HepG2 (cell line): Measurements from ENCODE around the gene NXT1. TPM values are rescaled to one million over a fixed set of nuclear protein-coding genes. Genes with fewer than 3 reads are reported as not detected.

Experiments used
- ARNT ChIP-seq: fragments of 450-650 bp; IDR thresholded peaks from 2 replicates; pipeline ENCODE4 v1.6.1; 2017
- CC2D1A ChIP-seq: sonication (generic); formaldehyde crosslinking; IDR thresholded peaks from 2 replicates; pipeline ENCODE4 v1.8.1; 2023; ENCODE audit warnings: mild to moderate bottlenecking, missing genetic modification reagents
- CEBPB ChIP-seq: IDR thresholded peaks from 2 replicates; pipeline ENCODE4 v1.6.1; 2011; ENCODE audit warnings: low read depth, low read length, improper control_type of control experiment, borderline replicate concordance
- CREB1 ChIP-seq, 2 experiments: fragments of 450-650 bp in 1 of 2; IDR thresholded peaks; 2 replicates each; pipeline ENCODE4 v1.6.1; 2016 to 2017; ENCODE audit warnings: control low read depth in 1 of 2, mild to moderate bottlenecking in 1 of 2, missing compliant biosample characterization in 1 of 2, missing genetic modification characterization in 1 of 2
- HNF4G ChIP-seq, 2 experiments: sonication (generic) in 1 of 2; formaldehyde crosslinking in 1 of 2; IDR thresholded peaks; 2 replicates each; pipeline versions ENCODE4 v1.4.0 to v1.6.1; 2011 to 2020; ENCODE audit warnings: borderline replicate concordance in 2 of 2, low read depth in 2 of 2, mild to moderate bottlenecking in 2 of 2, low read length in 1 of 2, missing genetic modification reagents in 1 of 2, moderate library complexity in 1 of 2
- JDP2 ChIP-seq: sonication (generic); formaldehyde crosslinking; IDR thresholded peaks from 2 replicates; pipeline ENCODE4 v1.8.1; 2022; ENCODE audit warnings: missing genetic modification reagents, borderline replicate concordance
- KMT2B ChIP-seq: IDR thresholded peaks from 2 replicates; pipeline ENCODE4 v1.6.1; 2016; ENCODE audit warnings: missing genetic modification reagents, missing compliant biosample characterization
- NFIB ChIP-seq: sonication (generic); formaldehyde crosslinking; IDR thresholded peaks from 2 replicates; pipeline ENCODE4 v1.9.0; 2021; ENCODE audit warnings: missing genetic modification reagents, mild to moderate bottlenecking, borderline replicate concordance
- RFXAP ChIP-seq: sonication (generic); formaldehyde crosslinking; IDR thresholded peaks from 2 replicates; pipeline ENCODE4 v1.4.0; 2020; ENCODE audit warnings: missing genetic modification reagents, borderline replicate concordance
- RXRB ChIP-seq: IDR thresholded peaks from 2 replicates; pipeline ENCODE4 v1.6.1; 2016; ENCODE audit warnings: borderline replicate concordance, missing genetic modification reagents, missing compliant biosample characterization
- SCMH1 ChIP-seq: sonication (generic); formaldehyde crosslinking; IDR thresholded peaks from 2 replicates; pipeline ENCODE4 v1.9.0; 2021; ENCODE audit warnings: missing genetic modification reagents, mild to moderate bottlenecking, borderline replicate concordance
- SIN3A ChIP-seq: IDR thresholded peaks from 2 replicates; pipeline ENCODE4 v1.6.1; 2011; ENCODE audit warnings: low read depth, mild to moderate bottlenecking, control low read depth, low read length, borderline replicate concordance
- SMC3 ChIP-seq: IDR thresholded peaks from 2 replicates; pipeline ENCODE4 v1.6.1; 2011; ENCODE audit warnings: low read length, improper control_type of control experiment
- ZNF124 ChIP-seq: sonication (generic); formaldehyde crosslinking; IDR thresholded peaks from 2 replicates; pipeline ENCODE4 v1.4.0; 2020; ENCODE audit warnings: missing genetic modification reagents
- ZNF24 ChIP-seq: fragments of 450-650 bp; IDR thresholded peaks from 2 replicates; pipeline ENCODE4 v1.6.1; 2017; ENCODE audit warnings: antibody characterized with exemption, mild to moderate bottlenecking
- ZNF296 ChIP-seq: sonication (generic); formaldehyde crosslinking; conservative IDR thresholded peaks from 2 replicates; pipeline ENCODE4 v1.5.0; 2020; ENCODE audit warnings: mild to moderate bottlenecking, missing genetic modification reagents
- ZNF674 ChIP-seq: sonication (generic); formaldehyde crosslinking; IDR thresholded peaks from 2 replicates; pipeline ENCODE4 v1.5.0; 2020; ENCODE audit warnings: low read depth, mild to moderate bottlenecking, missing genetic modification reagents
- ZNF749 ChIP-seq: sonication (generic); formaldehyde crosslinking; IDR thresholded peaks from 2 replicates; pipeline ENCODE4 v1.8.0; 2022; ENCODE audit warnings: mild to moderate bottlenecking, missing genetic modification reagents, moderate library complexity, borderline replicate concordance
- ZNF841 ChIP-seq: sonication (generic); formaldehyde crosslinking; IDR thresholded peaks from 2 replicates; pipeline ENCODE4 v1.8.1; 2023; ENCODE audit warnings: missing genetic modification reagents, borderline replicate concordance
- polyA plus RNA-seq, 8 experiments: library from polyadenylated mRNA; depleted of rRNA in 3 of 8; stranded (reverse) in 7 of 8; unstranded in 1 of 8; fragments of >200 nt; fragmentation: Illumina TruSeq in 4 of 8; extraction: Trizol in 4 of 8; gene quantifications; 2 replicates each; pipeline versions ENCODE4 v1.2.1 to v1.2.3, GENCODE V29; 2011 to 2016; ENCODE audit warnings: low read depth in 4 of 8, missing spikeins in 1 of 8, mixed read lengths in 1 of 8; ENCODE audit not compliant: insufficient read depth in 1 of 8
- total RNA-seq, 5 experiments: library from RNA; depleted of rRNA; stranded (reverse); fragments of >200 nt; fragmentation: Illumina TruSeq; extraction: Trizol; gene quantifications; 2 replicates each; pipeline ENCODE4 v1.2.3, GENCODE V29; 2016; ENCODE audit warnings: low read depth in 1 of 5
- TF ChIP-seq, protein P1 (sequence below): IDR thresholded peaks from 2 replicates; pipeline ENCODE4 v1.6.1; 2018; ENCODE audit warnings: missing genetic modification reagents, mild to moderate bottlenecking, missing compliant biosample characterization
- TF ChIP-seq, protein P2 (sequence below): sonication (generic); formaldehyde crosslinking; IDR thresholded peaks from 2 replicates; pipeline ENCODE4 v1.5.1; 2020; ENCODE audit warnings: mild to moderate bottlenecking, missing genetic modification reagents, borderline replicate concordance
- TF ChIP-seq, protein P3 (sequence below): sonication (generic); formaldehyde crosslinking; IDR thresholded peaks from 2 replicates; pipeline ENCODE4 v1.8.1; 2023; ENCODE audit warnings: mild to moderate bottlenecking, inconsistent platforms, moderate library complexity, missing genetic modification reagents, borderline replicate concordance
- TF ChIP-seq, protein P4 (sequence below): sonication (generic); formaldehyde crosslinking; IDR thresholded peaks from 2 replicates; pipeline ENCODE4 v1.5.0; 2020; ENCODE audit warnings: mild to moderate bottlenecking, missing genetic modification reagents

The NXT1 gene
- total and polyA plus RNA-seq, 2 of the 13 experiments (the other 11 are each of a cell fraction or from before 2014, with no cell fraction given) = 35.6 to 65.9 TPM

DNA sequence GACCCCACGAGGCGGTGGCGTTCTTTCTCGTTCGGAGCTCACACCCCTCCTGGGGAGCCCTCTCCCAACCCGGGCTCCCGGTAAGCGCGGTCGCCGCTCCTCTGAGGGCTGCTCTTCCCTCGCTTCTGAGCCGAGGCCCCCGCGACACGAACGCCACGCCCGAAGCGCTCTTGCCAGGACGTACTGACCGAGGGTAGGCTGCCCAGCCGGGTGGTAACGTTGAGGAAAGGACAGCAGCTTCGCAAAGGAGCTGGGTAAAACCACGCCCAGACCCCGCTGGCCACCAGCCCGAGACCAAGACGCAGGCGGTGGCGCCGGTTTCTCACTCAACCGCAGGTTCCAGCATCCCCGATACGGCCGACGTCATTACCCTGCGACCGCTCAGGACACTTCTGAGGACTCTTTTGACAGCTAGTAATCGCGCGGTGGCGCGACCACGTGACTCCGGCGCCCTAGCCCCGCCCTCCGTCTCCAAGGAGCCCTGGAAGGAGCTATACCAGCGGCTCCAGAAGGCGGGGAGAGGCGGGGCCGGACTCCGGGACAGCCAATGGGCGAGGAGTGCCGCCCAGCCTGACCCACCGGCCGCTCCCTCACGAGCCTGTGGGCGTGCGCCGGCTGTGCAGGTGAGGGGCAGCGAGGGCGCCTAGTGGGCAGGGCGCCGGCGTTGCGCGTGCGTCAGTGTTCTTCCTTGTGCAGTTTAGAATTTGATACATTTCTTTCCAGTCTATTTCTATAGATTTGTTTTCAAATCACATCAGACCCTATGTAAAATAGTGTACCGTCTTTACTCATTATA lies 7.4 kb downstream of the NXT1 start (continued):
- TF ChIP-seq ZNF749 = peak; percentile 6; the same call in 1 of the 2 replicates
- TF ChIP-seq ZNF674 (CRISPR knock-in tag) = no peak
- TF ChIP-seq RFXAP (CRISPR knock-in tag) = peak; percentile 95
- no peak for TF ChIP-seq ZNF24
- no peak for TF ChIP-seq JDP2 (CRISPR knock-in tag)
- TF ChIP-seq ZNF841 (CRISPR knock-in tag) = no peak
- TF ChIP-seq SMC3 = no peak
- TF ChIP-seq SCMH1 (CRISPR knock-in tag) = no peak
- no peak for TF ChIP-seq HNF4G (IDR thresholded peaks at IDR 0.05; ENCODE audit: borderline replicate concordance, low read depth, low read length)
- 0 out of 2 replicates have a peak, but pooled peaks have one; percentile 65 for TF ChIP-seq HNF4G (CRISPR knock-in tag; IDR thresholded peaks at IDR 0.05; ENCODE audit: borderline replicate concordance, low read depth)
- TF ChIP-seq, protein P1, sequence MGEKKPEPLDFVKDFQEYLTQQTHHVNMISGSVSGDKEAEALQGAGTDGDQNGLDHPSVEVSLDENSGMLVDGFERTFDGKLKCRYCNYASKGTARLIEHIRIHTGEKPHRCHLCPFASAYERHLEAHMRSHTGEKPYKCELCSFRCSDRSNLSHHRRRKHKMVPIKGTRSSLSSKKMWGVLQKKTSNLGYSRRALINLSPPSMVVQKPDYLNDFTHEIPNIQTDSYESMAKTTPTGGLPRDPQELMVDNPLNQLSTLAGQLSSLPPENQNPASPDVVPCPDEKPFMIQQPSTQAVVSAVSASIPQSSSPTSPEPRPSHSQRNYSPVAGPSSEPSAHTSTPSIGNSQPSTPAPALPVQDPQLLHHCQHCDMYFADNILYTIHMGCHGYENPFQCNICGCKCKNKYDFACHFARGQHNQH = peak; percentile 96
- no peak for TF ChIP-seq NFIB (CRISPR knock-in tag)
- no peak for TF ChIP-seq ARNT
- TF ChIP-seq RXRB (CRISPR knock-in tag) = peak; percentile 72; the same call in 1 of the 2 replicates
- TF ChIP-seq, protein P2, sequence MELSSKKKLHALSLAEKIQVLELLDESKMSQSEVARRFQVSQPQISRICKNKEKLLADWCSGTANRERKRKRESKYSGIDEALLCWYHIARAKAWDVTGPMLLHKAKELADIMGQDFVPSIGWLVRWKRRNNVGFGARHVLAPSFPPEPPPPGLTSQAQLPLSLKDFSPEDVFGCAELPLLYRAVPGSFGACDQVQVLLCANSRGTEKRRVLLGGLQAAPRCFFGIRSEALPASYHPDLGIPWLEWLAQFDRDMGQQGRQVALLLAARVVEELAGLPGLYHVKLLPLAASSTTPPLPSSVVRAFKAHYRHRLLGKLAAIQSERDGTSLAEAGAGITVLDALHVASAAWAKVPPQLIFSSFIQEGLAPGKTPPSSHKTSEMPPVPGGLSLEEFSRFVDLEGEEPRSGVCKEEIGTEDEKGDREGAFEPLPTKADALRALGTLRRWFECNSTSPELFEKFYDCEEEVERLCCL (CRISPR knock-in tag) = no peak; the same call in 1 of the 2 replicates
- no peak for TF ChIP-seq CEBPB
- TF ChIP-seq, protein P3, sequence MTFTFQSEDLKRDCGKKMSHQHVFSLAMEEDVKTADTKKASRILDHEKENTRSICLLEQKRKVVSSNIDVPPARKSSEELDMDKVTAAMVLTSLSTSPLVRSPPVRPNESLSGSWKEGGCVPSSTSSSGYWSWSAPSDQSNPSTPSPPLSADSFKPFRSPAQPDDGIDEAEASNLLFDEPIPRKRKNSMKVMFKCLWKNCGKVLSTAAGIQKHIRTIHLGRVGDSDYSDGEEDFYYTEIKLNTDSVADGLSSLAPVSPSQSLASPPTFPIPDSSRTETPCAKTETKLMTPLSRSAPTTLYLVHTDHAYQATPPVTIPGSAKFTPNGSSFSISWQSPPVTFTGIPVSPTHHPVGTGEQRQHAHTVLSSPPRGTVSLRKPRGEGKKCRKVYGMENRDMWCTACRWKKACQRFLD = no peak; the same call in 1 of the 2 replicates
- TF ChIP-seq, protein P4, sequence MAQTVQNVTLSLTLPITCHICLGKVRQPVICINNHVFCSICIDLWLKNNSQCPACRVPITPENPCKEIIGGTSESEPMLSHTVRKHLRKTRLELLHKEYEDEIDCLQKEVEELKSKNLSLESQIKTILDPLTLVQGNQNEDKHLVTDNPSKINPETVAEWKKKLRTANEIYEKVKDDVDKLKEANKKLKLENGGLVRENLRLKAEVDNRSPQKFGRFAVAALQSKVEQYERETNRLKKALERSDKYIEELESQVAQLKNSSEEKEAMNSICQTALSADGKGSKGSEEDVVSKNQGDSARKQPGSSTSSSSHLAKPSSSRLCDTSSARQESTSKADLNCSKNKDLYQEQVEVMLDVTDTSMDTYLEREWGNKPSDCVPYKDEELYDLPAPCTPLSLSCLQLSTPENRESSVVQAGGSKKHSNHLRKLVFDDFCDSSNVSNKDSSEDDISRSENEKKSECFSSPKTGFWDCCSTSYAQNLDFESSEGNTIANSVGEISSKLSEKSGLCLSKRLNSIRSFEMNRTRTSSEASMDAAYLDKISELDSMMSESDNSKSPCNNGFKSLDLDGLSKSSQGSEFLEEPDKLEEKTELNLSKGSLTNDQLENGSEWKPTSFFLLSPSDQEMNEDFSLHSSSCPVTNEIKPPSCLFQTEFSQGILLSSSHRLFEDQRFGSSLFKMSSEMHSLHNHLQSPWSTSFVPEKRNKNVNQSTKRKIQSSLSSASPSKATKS (CRISPR knock-in tag) = no peak
- peak; percentile 97 for TF ChIP-seq KMT2B (CRISPR knock-in tag)
- TF ChIP-seq CREB1 (IDR thresholded peaks at IDR 0.05) = peak; percentile 98
- TF ChIP-seq CREB1 (CRISPR knock-in tag; IDR thresholded peaks at IDR 0.05) = peak; percentile 99
- TF ChIP-seq ZNF124 (CRISPR knock-in tag) = no peak; the same call in 1 of the 2 replicates
- peak; percentile 96 for TF ChIP-seq SIN3A
- TF ChIP-seq ZNF296 = peak; percentile 87; the same call in 1 of the 2 replicates
- TF ChIP-seq CC2D1A (CRISPR knock-in tag) = 0 out of 2 replicates have a peak, but pooled peaks have one; percentile 56
